Activated CD4-positive, alpha-beta T cell treated with anti-CD3 and anti-CD28 coated beads, Interleukin-2, amount 10 ng/mL, durations not matched to agents 24 days and 14 days (primary cell): ENCODE measurements around the gene RPTOR. TPM values are rescaled to one million over a fixed set of nuclear protein-coding genes. Genes with fewer than 3 reads are reported as not detected.

Source experiments
- DNase-seq: peaks from one replicate; pipeline ENCODE4 v3.0.0; 2022
- H3K27ac Mint-ChIP-seq: one replicate; pipeline ENCODE4 v1.8.0; 2022; ENCODE audit warnings: mild to moderate bottlenecking, mixed read lengths
- H3K27me3 Mint-ChIP-seq: one replicate; pipeline ENCODE4 v1.8.0; 2022; ENCODE audit warnings: mixed read lengths
- H3K36me3 Mint-ChIP-seq: one replicate; pipeline ENCODE4 v1.8.0; 2022; ENCODE audit warnings: low read depth, mild to moderate bottlenecking, mixed read lengths
- H3K4me1 Mint-ChIP-seq: one replicate; pipeline ENCODE4 v1.8.0; 2021; ENCODE audit warnings: mixed read lengths
- H3K4me3 Mint-ChIP-seq: one replicate; pipeline ENCODE4 v1.8.0; 2022; ENCODE audit warnings: mild to moderate bottlenecking, moderate library complexity, mixed read lengths
- H3K9me3 Mint-ChIP-seq: one replicate; pipeline ENCODE4 v1.8.0; 2021; ENCODE audit warnings: mixed read lengths
- intact Hi-C: fragments of 100-400 bp; cut with micrococcal nuclease; formaldehyde crosslinking; loops from one replicate; pipeline ENCODE4 v1.15.1; 2023
- total RNA-seq: library from RNA; stranded (reverse); gene quantifications from 2 replicates; pipeline ENCODE4 v1.2.3, GENCODE V29; 2022

RPTOR gene
- total RNA-seq, 1 donor from 2014 or later, result 67.2 TPM

- intact Hi-C loops, result no loop called here
- Mint-ChIP-seq H3K9me3 (no peaks in the 10 kb centered on the region), H3K27me3 (no peaks in the 10 kb centered on the region)
Measured at GRCh38 chr17:80845863-80846671, 301.4 kb downstream of the RPTOR start.

GRCh38 chr17:80846932-80847331 lies 302.3 kb downstream of the RPTOR start:
- Mint-ChIP-seq H3K27me3 (no peaks in the 10 kb centered on the region), H3K4me3 (peak overlapping the region; percentile 79), H3K27ac (peak overlapping the region; percentile 92), H3K9me3 (no peaks in the 10 kb centered on the region), H3K4me1 (peaks cover 53% of the 10 kb centered on the region), H3K36me3 (peaks cover 59% of the 10 kb centered on the region)
- DNase-seq, result no peak
- intact Hi-C loops, result loop anchor here (1.0 kb wide), 1 partner anchor 9 kb away; no protein-coding TSS in a partner anchor

More at GRCh38 chr17:80845863-80846671, 301.4 kb downstream of the RPTOR start:
- peaks cover 53% of the 10 kb centered on the region for H3K36me3 Mint-ChIP-seq
- peak overlapping the region; percentile 92 for H3K27ac Mint-ChIP-seq
- peaks cover 50% of the 10 kb centered on the region for H3K4me1 Mint-ChIP-seq
- H3K4me3 Mint-ChIP-seq, result no peak overlapping the region
- no peak for DNase-seq

GRCh38 chr17:80847496-80848230 lies 303.0 kb downstream of the RPTOR start:
- peak; percentile 93 for DNase-seq
- peaks cover 57% of the 10 kb centered on the region for H3K4me1 Mint-ChIP-seq
- peak overlapping the region; percentile 92 for H3K27ac Mint-ChIP-seq
- H3K36me3 Mint-ChIP-seq, result peaks cover 62% of the 10 kb centered on the region
- intact Hi-C loops, result loop anchor here (1.0 kb wide), 1 partner anchor 9 kb away; no protein-coding TSS in a partner anchor
- no peaks in the 10 kb centered on the region for H3K27me3 Mint-ChIP-seq
- H3K4me3 Mint-ChIP-seq, result peak overlapping the region; percentile 79
- H3K9me3 Mint-ChIP-seq, result no peaks in the 10 kb centered on the region

GRCh38 chr17:80848449-80849102 lies 303.9 kb downstream of the RPTOR start:
- Mint-ChIP-seq H3K27ac (peak overlapping the region; percentile 92), H3K4me1 (peaks cover 60% of the 10 kb centered on the region), H3K36me3 (peaks cover 66% of the 10 kb centered on the region)

GRCh38 chr17:80849119-80849518 lies 304.5 kb downstream of the RPTOR start:
- intact Hi-C loops, result no loop called here
- H3K36me3 Mint-ChIP-seq, result peaks cover 66% of the 10 kb centered on the region
- no peak overlapping the region for H3K4me3 Mint-ChIP-seq
- DNase-seq, result no peak
- no peaks in the 10 kb centered on the region for H3K9me3 Mint-ChIP-seq
- H3K27ac Mint-ChIP-seq, result peak overlapping the region; percentile 92
- H3K4me1 Mint-ChIP-seq, result peaks cover 59% of the 10 kb centered on the region
- H3K27me3 Mint-ChIP-seq, result no peaks in the 10 kb centered on the region

More at GRCh38 chr17:80848449-80849102, 303.9 kb downstream of the RPTOR start:
- no peak for DNase-seq
- no peaks in the 10 kb centered on the region for H3K27me3 Mint-ChIP-seq
- H3K4me3 Mint-ChIP-seq, result no peak overlapping the region
- intact Hi-C loops, result no loop called here
- no peaks in the 10 kb centered on the region for H3K9me3 Mint-ChIP-seq

GRCh38 chr17:80850109-80850508 lies 305.5 kb downstream of the RPTOR start:
- intact Hi-C loops, result no loop called here
- H3K4me3 Mint-ChIP-seq, result no peak overlapping the region
- DNase-seq, result no peak
- H3K27ac Mint-ChIP-seq, result peak overlapping the region; percentile 60
- H3K27me3 Mint-ChIP-seq, result no peaks in the 10 kb centered on the region
- H3K9me3 Mint-ChIP-seq, result no peaks in the 10 kb centered on the region
- peaks cover 67% of the 10 kb centered on the region for H3K4me1 Mint-ChIP-seq
- peaks cover 74% of the 10 kb centered on the region for H3K36me3 Mint-ChIP-seq

- H3K4me3 Mint-ChIP-seq, result no peak overlapping the region
- peak overlapping the region; percentile 60 for H3K27ac Mint-ChIP-seq
- intact Hi-C loops, result no loop called here
- H3K27me3 Mint-ChIP-seq, result no peaks in the 10 kb centered on the region
- DNase-seq, result no peak
- no peaks in the 10 kb centered on the region for H3K9me3 Mint-ChIP-seq
- H3K36me3 Mint-ChIP-seq, result peaks cover 75% of the 10 kb centered on the region
- peaks cover 69% of the 10 kb centered on the region for H3K4me1 Mint-ChIP-seq
Measured at GRCh38 chr17:80850817-80851216, 306.2 kb downstream of the RPTOR start.

GRCh38 chr17:80851277-80851925 lies 306.8 kb downstream of the RPTOR start:
- Mint-ChIP-seq H3K9me3 (no peaks in the 10 kb centered on the region), H3K4me1 (peaks cover 72% of the 10 kb centered on the region), H3K27ac (peak overlapping the region; percentile 58), H3K36me3 (peaks cover 78% of the 10 kb centered on the region), H3K4me3 (no peak overlapping the region), H3K27me3 (no peaks in the 10 kb centered on the region)
- intact Hi-C loops, result no loop called here
- no peak for DNase-seq

- Mint-ChIP-seq H3K4me1 (peaks cover 68% of the 10 kb centered on the region), H3K4me3 (no peak overlapping the region), H3K9me3 (no peaks in the 10 kb centered on the region), H3K36me3 (peaks cover 71% of the 10 kb centered on the region), H3K27ac (peak overlapping the region; percentile 59), H3K27me3 (no peaks in the 10 kb centered on the region)
- intact Hi-C loops, result no loop called here
- DNase-seq, result no peak
Measured at GRCh38 chr17:80852476-80853015, 307.9 kb downstream of the RPTOR start.

GRCh38 chr17:80853076-80853475 lies 308.4 kb downstream of the RPTOR start:
- no peaks in the 10 kb centered on the region for H3K9me3 Mint-ChIP-seq
- peaks cover 69% of the 10 kb centered on the region for H3K36me3 Mint-ChIP-seq
- intact Hi-C loops, result no loop called here
- H3K4me3 Mint-ChIP-seq, result no peak overlapping the region
- no peak for DNase-seq
- H3K27me3 Mint-ChIP-seq, result no peaks in the 10 kb centered on the region
- peak overlapping the region; percentile 59 for H3K27ac Mint-ChIP-seq
- peaks cover 66% of the 10 kb centered on the region for H3K4me1 Mint-ChIP-seq

GRCh38 chr17:80854220-80854619 lies 309.6 kb downstream of the RPTOR start:
- Mint-ChIP-seq H3K27ac (peak overlapping the region; percentile 63), H3K4me3 (no peak overlapping the region), H3K9me3 (no peaks in the 10 kb centered on the region), H3K36me3 (peaks cover 73% of the 10 kb centered on the region), H3K27me3 (no peaks in the 10 kb centered on the region), H3K4me1 (peaks cover 67% of the 10 kb centered on the region)
- intact Hi-C loops, result no loop called here
- no peak for DNase-seq

GRCh38 chr17:80855196-80855947 lies 310.7 kb downstream of the RPTOR start:
- peak overlapping the region; percentile 91 for H3K27ac Mint-ChIP-seq
- DNase-seq, result no peak
- H3K27me3 Mint-ChIP-seq, result no peaks in the 10 kb centered on the region
- H3K36me3 Mint-ChIP-seq, result peaks cover 69% of the 10 kb centered on the region
- no peaks in the 10 kb centered on the region for H3K9me3 Mint-ChIP-seq
- H3K4me1 Mint-ChIP-seq, result peaks cover 69% of the 10 kb centered on the region
- intact Hi-C loops, result loop anchor here (5.0 kb wide), 1 partner anchor 68 kb away; no protein-coding TSS in a partner anchor
- H3K4me3 Mint-ChIP-seq, result peak overlapping the region; percentile 62
